ENCODE results near the gene ENO1.

DNA sequence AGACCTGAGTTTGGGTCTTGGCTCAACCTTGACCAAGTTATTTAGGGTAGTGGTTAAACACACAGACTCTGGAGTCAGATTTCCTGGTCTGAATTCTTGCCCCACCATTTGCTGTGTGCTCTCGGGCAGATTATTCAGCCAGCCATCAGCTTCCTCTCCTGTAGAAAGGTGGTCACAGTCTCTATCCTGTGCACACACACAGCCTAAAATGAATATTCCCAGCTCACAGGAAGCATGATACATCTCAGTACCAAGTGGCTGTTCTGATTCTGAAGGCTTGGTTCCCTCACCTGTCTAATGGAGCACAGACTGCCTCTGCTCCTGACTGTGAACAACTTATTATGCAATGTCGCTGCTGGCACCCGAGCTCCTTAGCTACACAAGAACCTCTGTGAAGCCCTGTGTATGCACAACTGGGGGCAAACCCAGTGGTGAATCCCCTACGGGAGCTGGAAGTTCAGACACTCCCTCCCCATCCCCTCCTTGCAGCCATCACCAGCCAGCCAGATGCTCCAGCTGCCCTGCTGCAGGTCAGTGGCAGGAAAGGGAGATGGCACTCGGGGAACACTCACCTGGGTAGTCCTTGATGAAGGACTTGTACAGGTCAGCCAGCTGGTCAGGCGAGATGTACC lies 13.7 kb downstream of the ENO1 start:
- TF ChIP-seq TAF1 (IDR thresholded peaks at IDR 0.05; ENCODE audit: borderline replicate concordance, low read depth, low read length): no peak
- TF ChIP-seq POLR2A (IDR thresholded peaks at IDR 0.05; ENCODE audit: low read depth, low read length): peak; percentile 20
- TF ChIP-seq POLR2AphosphoS5 (IDR thresholded peaks at IDR 0.05; ENCODE audit: low read depth, low read length): peak; percentile 53
